Trophoblast cell (in vitro differentiated cells and primary cell): ENCODE results near the gene SULT1A1.

ENCODE experiments used
- DNase-seq, 2 donors: peaks; one replicate each; pipeline ENCODE4 v3.0.0-alpha.2; 2016
- H2AFZ ChIP-seq: 2 replicates; pipeline ENCODE4 v1.6.1; 2013; ENCODE audit warnings: low read length, moderate library complexity, mild to moderate bottlenecking; ENCODE audit not compliant: insufficient read depth, poor library complexity
- H2AK5ac ChIP-seq: 2 replicates; pipeline ENCODE4 v1.6.1; 2013; ENCODE audit warnings: mild to moderate bottlenecking, low read length
- H2BK120ac ChIP-seq: 2 replicates; pipeline ENCODE4 v1.6.1; 2013; ENCODE audit warnings: low read length, mild to moderate bottlenecking, moderate library complexity; ENCODE audit not compliant: insufficient read depth, poor library complexity
- H2BK12ac ChIP-seq: 2 replicates; pipeline ENCODE4 v1.6.1; 2013; ENCODE audit warnings: mild to moderate bottlenecking, low read length, moderate library complexity
- H2BK5ac ChIP-seq: 2 replicates; pipeline ENCODE4 v1.6.1; 2013; ENCODE audit warnings: low read length, low read depth, moderate library complexity, mild to moderate bottlenecking; ENCODE audit not compliant: poor library complexity
- H3K14ac ChIP-seq: 2 replicates; pipeline ENCODE4 v1.6.1; 2013; ENCODE audit warnings: mild to moderate bottlenecking, low read length
- H3K18ac ChIP-seq: 2 replicates; pipeline ENCODE4 v1.6.1; 2013; ENCODE audit warnings: mild to moderate bottlenecking, low read length
- H3K23ac ChIP-seq: 2 replicates; pipeline ENCODE4 v1.6.1; 2013; ENCODE audit warnings: low read length
- H3K27ac ChIP-seq: 2 replicates; pipeline ENCODE4 v1.5.1; 2013; ENCODE audit warnings: low read depth, mild to moderate bottlenecking, inconsistent platforms, low read length, moderate library complexity
- H3K27me3 ChIP-seq: 2 replicates; pipeline ENCODE4 v1.6.1; 2013; ENCODE audit warnings: inconsistent platforms, mild to moderate bottlenecking, low read length, moderate library complexity; ENCODE audit not compliant: insufficient read depth
- H3K36me3 ChIP-seq, 2 experiments: 1 replicate in 1 of 2; 2 replicates in 1 of 2; pipeline ENCODE4 v1.6.1; 2013; ENCODE audit warnings: low read length in 2 of 2, mild to moderate bottlenecking in 2 of 2, moderate library complexity in 1 of 2; ENCODE audit not compliant: insufficient read depth in 2 of 2, control insufficient read depth in 1 of 2
- H3K4ac ChIP-seq: 2 replicates; pipeline ENCODE4 v1.6.1; 2013; ENCODE audit warnings: low read depth, mild to moderate bottlenecking, low read length, moderate library complexity
- H3K4me1 ChIP-seq, 2 experiments: 1 replicate in 1 of 2; 2 replicates in 1 of 2; pipeline ENCODE4 v1.6.1; 2013; ENCODE audit warnings: low read length in 2 of 2, mild to moderate bottlenecking in 2 of 2, moderate library complexity in 1 of 2; ENCODE audit not compliant: insufficient read depth in 2 of 2, control insufficient read depth in 1 of 2
- H3K4me2 ChIP-seq: 2 replicates; pipeline ENCODE4 v1.6.1; 2013; ENCODE audit warnings: inconsistent platforms, mild to moderate bottlenecking, low read length, moderate library complexity
- H3K4me3 ChIP-seq: 2 replicates; pipeline ENCODE4 v1.5.1; 2013; ENCODE audit warnings: mild to moderate bottlenecking, low read depth, low read length, inconsistent platforms
- H3K79me1 ChIP-seq: one replicate; pipeline ENCODE4 v1.6.1; 2013; ENCODE audit warnings: low read length
- H3K79me2 ChIP-seq: 2 replicates; pipeline ENCODE4 v1.6.1; 2013; ENCODE audit warnings: low read length, mild to moderate bottlenecking; ENCODE audit not compliant: control insufficient read depth, insufficient read depth, poor library complexity
- H3K9ac ChIP-seq: 2 replicates; pipeline ENCODE4 v1.6.1; 2013; ENCODE audit warnings: mild to moderate bottlenecking, low read length
- H3K9me3 ChIP-seq: 2 replicates; pipeline ENCODE4 v1.6.1; 2013; ENCODE audit warnings: low read depth, mild to moderate bottlenecking, control low read depth, inconsistent platforms, low read length; ENCODE audit not compliant: insufficient read depth
- H4K12ac ChIP-seq: 2 replicates; pipeline ENCODE4 v1.6.1; 2013; ENCODE audit warnings: low read depth, mild to moderate bottlenecking, low read length, moderate library complexity
- H4K8ac ChIP-seq: 2 replicates; pipeline ENCODE4 v1.6.1; 2013; ENCODE audit warnings: low read depth, mild to moderate bottlenecking, low read length, moderate library complexity
- H4K91ac ChIP-seq: one replicate; pipeline ENCODE4 v1.6.1; 2013; ENCODE audit warnings: low read depth, mild to moderate bottlenecking, low read length, moderate library complexity
- WGBS: extraction: QIAGEN DNeasy Blood & Tissue Kit; methylation state at CpG from one replicate; pipeline ENCODE4 v1.1.7; 2013; ENCODE audit warnings: missing lambda C conversion rate; ENCODE audit not compliant: insufficient read length, insufficient coverage; ENCODE audit errors: extremely low coverage; 5-methylcytosine and 5-hydroxymethylcytosine counted together

SULT1A1 gene

GRCh38 chr16:28575446-28576109 lies 34.3 kb downstream of the SULT1A1 start:
- Histone ChIP-seq H2AK5ac (no peak overlapping the region), H4K91ac (no peak overlapping the region), H4K12ac (no peak overlapping the region), H2BK12ac (no peak overlapping the region), H3K27me3 (no peaks in the 10 kb centered on the region), H3K36me3 (no peaks in the 10 kb centered on the region), H3K4ac (no peak overlapping the region), H3K79me1 (no peaks in the 10 kb centered on the region), H2AFZ (no peak overlapping the region), H3K27ac (no peak overlapping the region), H3K18ac (no peak overlapping the region), H2BK5ac (no peak overlapping the region), H3K4me1 (peaks cover 0 to 8% of the 10 kb centered on the region in 2 experiments), H3K4me2 (no peak overlapping the region), H2BK120ac (no peak overlapping the region), H4K8ac (no peak overlapping the region), H3K79me2 (no peaks in the 10 kb centered on the region), H3K9me3 (no peaks in the 10 kb centered on the region), H3K14ac (no peak overlapping the region), H3K23ac (no peak overlapping the region), H3K9ac (no peak overlapping the region), H3K4me3 (no peak overlapping the region)
- DNase-seq: no peak
- no CpG with 5 or more reads among the region's 8 CpGs for WGBS

GRCh38 chr16:28574925-28575324 lies 34.9 kb downstream of the SULT1A1 start:
- Histone ChIP-seq H3K4me3 (no peak overlapping the region), H3K9ac (no peak overlapping the region), H2AK5ac (no peak overlapping the region), H2AFZ (no peak overlapping the region), H2BK12ac (no peak overlapping the region), H3K23ac (no peak overlapping the region), H3K27me3 (no peaks in the 10 kb centered on the region), H3K36me3 (no peaks in the 10 kb centered on the region), H3K18ac (no peak overlapping the region), H3K4me2 (no peak overlapping the region), H4K91ac (no peak overlapping the region), H3K4ac (no peak overlapping the region), H4K8ac (no peak overlapping the region), H3K79me1 (no peaks in the 10 kb centered on the region), H2BK5ac (no peak overlapping the region), H3K14ac (no peak overlapping the region), H3K27ac (no peak overlapping the region), H2BK120ac (no peak overlapping the region), H3K79me2 (no peaks in the 10 kb centered on the region), H3K9me3 (peaks cover 1% of the 10 kb centered on the region), H4K12ac (no peak overlapping the region), H3K4me1 (peaks cover 0 to 8% of the 10 kb centered on the region in 2 experiments)
- WGBS: no CpG with 5 or more reads among the region's 2 CpGs
- DNase-seq: no peak

- Histone ChIP-seq H3K4me1 (peaks cover 0 to 8% of the 10 kb centered on the region in 2 experiments), H3K9ac (no peak overlapping the region), H4K8ac (no peak overlapping the region), H3K14ac (no peak overlapping the region), H3K36me3 (no peaks in the 10 kb centered on the region), H3K79me2 (no peaks in the 10 kb centered on the region), H3K79me1 (no peaks in the 10 kb centered on the region), H3K27me3 (no peaks in the 10 kb centered on the region), H3K4ac (no peak overlapping the region), H3K9me3 (peaks cover 3% of the 10 kb centered on the region), H2BK12ac (no peak overlapping the region), H3K27ac (no peak overlapping the region), H2BK5ac (no peak overlapping the region), H3K18ac (no peak overlapping the region), H2AK5ac (no peak overlapping the region), H4K91ac (no peak overlapping the region), H2BK120ac (no peak overlapping the region), H2AFZ (no peak overlapping the region), H3K4me3 (no peak overlapping the region), H3K23ac (no peak overlapping the region), H4K12ac (no peak overlapping the region), H3K4me2 (no peak overlapping the region)
- no CpG with 5 or more reads among the region's 17 CpGs for WGBS
- no peak for DNase-seq
These were observed 35.8 kb downstream of the SULT1A1 start for GRCh38 chr16:28573738-28574718.

- Histone ChIP-seq H3K4me1 (peaks cover 0 to 8% of the 10 kb centered on the region in 2 experiments), H3K79me1 (no peaks in the 10 kb centered on the region), H3K36me3 (no peaks in the 10 kb centered on the region), H3K27ac (no peak overlapping the region), H3K23ac (no peak overlapping the region), H3K79me2 (no peaks in the 10 kb centered on the region), H3K4me3 (no peak overlapping the region), H3K4me2 (no peak overlapping the region), H2AK5ac (no peak overlapping the region), H2BK12ac (no peak overlapping the region), H2BK5ac (no peak overlapping the region), H4K91ac (no peak overlapping the region), H3K9ac (no peak overlapping the region), H4K12ac (peak overlapping the region; percentile 31), H2BK120ac (no peak overlapping the region), H4K8ac (no peak overlapping the region), H3K27me3 (no peaks in the 10 kb centered on the region), H2AFZ (no peak overlapping the region), H3K4ac (no peak overlapping the region), H3K14ac (no peak overlapping the region), H3K9me3 (peaks cover 3% of the 10 kb centered on the region), H3K18ac (no peak overlapping the region)
- DNase-seq: no peak
- WGBS: no CpG with 5 or more reads among the region's 15 CpGs
These were observed 36.9 kb downstream of the SULT1A1 start for GRCh38 chr16:28572696-28573510.
